ENCODE measurements around the gene RGS14. TPM values are rescaled to one million over a fixed set of nuclear protein-coding genes. Genes with fewer than 3 reads are reported as not detected.

Gene RGS14
- total RNA-seq, 2 experiments from 2014 or later = 33.0 to 46.3 TPM

DNA sequence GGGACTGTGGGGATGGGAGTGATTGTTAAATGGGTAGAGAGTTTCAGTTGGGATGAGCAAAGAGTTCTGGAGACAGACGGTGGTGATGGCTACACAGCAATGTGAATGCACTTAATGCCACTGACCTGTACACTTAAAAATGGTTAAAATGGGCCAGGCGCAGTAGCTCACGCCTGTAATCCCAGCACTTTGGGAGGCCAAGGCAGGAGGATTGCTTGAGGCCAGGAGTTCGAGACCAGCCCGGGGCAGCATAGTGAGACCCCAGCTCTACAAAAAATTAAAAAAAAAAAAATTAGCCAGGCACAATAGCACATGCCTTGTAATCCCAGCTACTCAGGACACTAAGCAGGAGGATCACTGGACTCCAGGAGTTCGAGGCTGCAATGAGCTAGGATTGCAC lies 13.9 kb upstream of the RGS14 start:
- Histone ChIP-seq H3K4me2 (ENCODE audit: low read length) (no peak overlapping the region), H3K27ac (ENCODE audit: low read depth, low read length, poor library complexity, severe bottlenecking) (no peak overlapping the region), H4K20me1 (ENCODE audit: insufficient read depth, low read length) (0 out of 2 replicates have a peak, but pooled peaks cover 4% of the 10 kb centered on the region), H3K4me3 (ENCODE audit: low read depth, low read length, poor library complexity, severe bottlenecking) (no peak overlapping the region), H3K4me1 (ENCODE audit: insufficient read depth, low read length, poor library complexity, severe bottlenecking) (peaks cover 11% of the 10 kb centered on the region), H3K36me3 (ENCODE audit: insufficient read depth, low read length) (peaks cover 84% of the 10 kb centered on the region), H3K79me2 (ENCODE audit: insufficient read depth, low read depth, low read length) (peaks cover 76% of the 10 kb centered on the region), H3K9me2 (ENCODE audit: insufficient read depth, low read length) (no peaks in the 10 kb centered on the region), H3K9me3 (ENCODE audit: low read length) (no peaks in the 10 kb centered on the region), H2AFZ (ENCODE audit: low read length) (no peak overlapping the region)
- POLR2A ChIA-PET = interaction anchor here (0.7 kb wide), 2 partner anchors 128 to 443 kb away, joined by 3 to 6 read pairs; no protein-coding TSS in a partner anchor
- no peak for DNase-seq (ENCODE audit: low spot score)
- no TSS peak for BruUV-seq (replicated peaks)
- CTCF ChIA-PET (ENCODE audit: unreplicated experiment) = no interaction called here
- TF ChIP-seq CTCF (conservative IDR thresholded peaks at IDR 0.05; ENCODE audit: low read length) (no peak), EZH2phosphoT487 (IDR thresholded peaks at IDR 0.05; ENCODE audit: borderline replicate concordance, low read depth, low read length) (no peak)
- intact Hi-C loops (cut with micrococcal nuclease; ENCODE audit: unreplicated experiment) = no loop called here

DNA sequence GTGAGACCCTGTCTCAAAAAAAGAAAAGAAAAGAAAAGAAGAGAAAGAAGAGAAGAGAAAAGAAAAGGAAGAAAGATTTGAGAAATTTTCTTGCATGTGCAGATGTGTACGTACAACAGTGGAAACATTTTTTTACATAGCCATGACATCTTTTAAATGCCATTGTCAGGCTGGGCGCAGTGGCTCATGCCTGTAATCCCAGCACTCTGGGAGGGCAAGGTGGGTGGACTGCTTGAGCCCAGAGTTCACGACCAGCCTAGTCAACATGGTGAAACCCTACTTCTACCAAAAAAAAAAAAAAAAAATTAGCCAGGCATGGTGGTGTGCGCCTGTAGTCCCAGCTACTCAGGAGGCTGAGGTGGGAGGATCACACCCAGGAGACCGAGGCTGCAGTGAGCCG lies 12.8 kb upstream of the RGS14 start:
- H3K9me3 ChIP-seq (ENCODE audit: low read length) = no peaks in the 10 kb centered on the region
- CTCF ChIA-PET (ENCODE audit: unreplicated experiment) = no interaction called here
- POLR2A ChIA-PET = interaction anchor here (0.7 kb wide), 2 partner anchors 44 to 165 kb away, joined by 3 read pairs; no protein-coding TSS in a partner anchor
- TF ChIP-seq EZH2phosphoT487 (IDR thresholded peaks at IDR 0.05; ENCODE audit: borderline replicate concordance, low read depth, low read length) = no peak
- TF ChIP-seq CTCF (conservative IDR thresholded peaks at IDR 0.05; ENCODE audit: low read length) = no peak
- H3K27ac ChIP-seq (ENCODE audit: low read depth, low read length, poor library complexity, severe bottlenecking) = no peak overlapping the region
- H2AFZ ChIP-seq (ENCODE audit: low read length) = no peak overlapping the region
- intact Hi-C loops (cut with micrococcal nuclease; ENCODE audit: unreplicated experiment) = no loop called here
- peaks cover 22% of the 10 kb centered on the region for H3K4me1 ChIP-seq (ENCODE audit: insufficient read depth, low read length, poor library complexity, severe bottlenecking)
- no peaks in the 10 kb centered on the region for H3K9me2 ChIP-seq (ENCODE audit: insufficient read depth, low read length)
- no peak overlapping the region for H3K4me3 ChIP-seq (ENCODE audit: low read depth, low read length, poor library complexity, severe bottlenecking)
- no peak overlapping the region for H3K4me2 ChIP-seq (ENCODE audit: low read length)
- H3K79me2 ChIP-seq (ENCODE audit: insufficient read depth, low read depth, low read length) = peaks cover 82% of the 10 kb centered on the region
- H4K20me1 ChIP-seq (ENCODE audit: insufficient read depth, low read length) = 0 out of 2 replicates have a peak, but pooled peaks cover 4% of the 10 kb centered on the region
- no peak for DNase-seq (ENCODE audit: low spot score)
- H3K36me3 ChIP-seq (ENCODE audit: insufficient read depth, low read length) = peaks cover 81% of the 10 kb centered on the region
- no TSS peak for BruUV-seq (replicated peaks)

- H4K20me1 ChIP-seq (ENCODE audit: insufficient read depth, low read length) = peaks cover 11% of the 10 kb centered on the region; the same call in 1 of the 2 replicates
- intact Hi-C loops (cut with micrococcal nuclease; ENCODE audit: unreplicated experiment) = no loop called here
- POLR2A ChIA-PET = interaction anchor here (1.0 to 2.1 kb wide), 3 partner anchors 10 to 43 kb away, joined by 3 to 6 read pairs (median 3); no protein-coding TSS in a partner anchor
- no peak overlapping the region for H3K27ac ChIP-seq (ENCODE audit: low read depth, low read length, poor library complexity, severe bottlenecking)
- CTCF ChIA-PET (ENCODE audit: unreplicated experiment) = no interaction called here
- peaks cover 86% of the 10 kb centered on the region for H3K79me2 ChIP-seq (ENCODE audit: insufficient read depth, low read depth, low read length)
- no TSS peak for BruUV-seq (replicated peaks)
- no peaks in the 10 kb centered on the region for H3K9me2 ChIP-seq (ENCODE audit: insufficient read depth, low read length)
- TF ChIP-seq CTCF (conservative IDR thresholded peaks at IDR 0.05; ENCODE audit: low read length) (no peak), EZH2phosphoT487 (IDR thresholded peaks at IDR 0.05; ENCODE audit: borderline replicate concordance, low read depth, low read length) (no peak)
- peaks cover 67% of the 10 kb centered on the region for H3K36me3 ChIP-seq (ENCODE audit: insufficient read depth, low read length)
- no peak overlapping the region for H2AFZ ChIP-seq (ENCODE audit: low read length)
- no peaks in the 10 kb centered on the region for H3K9me3 ChIP-seq (ENCODE audit: low read length)
- no peak for DNase-seq (ENCODE audit: low spot score)
- no peak overlapping the region for H3K4me2 ChIP-seq (ENCODE audit: low read length)
- H3K4me1 ChIP-seq (ENCODE audit: insufficient read depth, low read length, poor library complexity, severe bottlenecking) = peaks cover 33% of the 10 kb centered on the region
- no peak overlapping the region for H3K4me3 ChIP-seq (ENCODE audit: low read depth, low read length, poor library complexity, severe bottlenecking)
These were observed 10.9 kb upstream of the RGS14 start for GRCh38 chr5:177346820-177347219.
